Epithelial cell of umbilical artery (primary cell): ENCODE measurements around the gene HRAS. TPM values are rescaled to one million over a fixed set of nuclear protein-coding genes. Genes with fewer than 3 reads are reported as not detected.

Experiments
- total RNA-seq: library from RNA; depleted of rRNA; stranded (reverse); fragments of >200 nt; gene quantifications from 2 replicates; pipeline ENCODE4 v1.2.3, GENCODE V29; 2014

The HRAS gene
- 43.0 and 67.2 TPM in 2 replicates for total RNA-seq

DNA sequence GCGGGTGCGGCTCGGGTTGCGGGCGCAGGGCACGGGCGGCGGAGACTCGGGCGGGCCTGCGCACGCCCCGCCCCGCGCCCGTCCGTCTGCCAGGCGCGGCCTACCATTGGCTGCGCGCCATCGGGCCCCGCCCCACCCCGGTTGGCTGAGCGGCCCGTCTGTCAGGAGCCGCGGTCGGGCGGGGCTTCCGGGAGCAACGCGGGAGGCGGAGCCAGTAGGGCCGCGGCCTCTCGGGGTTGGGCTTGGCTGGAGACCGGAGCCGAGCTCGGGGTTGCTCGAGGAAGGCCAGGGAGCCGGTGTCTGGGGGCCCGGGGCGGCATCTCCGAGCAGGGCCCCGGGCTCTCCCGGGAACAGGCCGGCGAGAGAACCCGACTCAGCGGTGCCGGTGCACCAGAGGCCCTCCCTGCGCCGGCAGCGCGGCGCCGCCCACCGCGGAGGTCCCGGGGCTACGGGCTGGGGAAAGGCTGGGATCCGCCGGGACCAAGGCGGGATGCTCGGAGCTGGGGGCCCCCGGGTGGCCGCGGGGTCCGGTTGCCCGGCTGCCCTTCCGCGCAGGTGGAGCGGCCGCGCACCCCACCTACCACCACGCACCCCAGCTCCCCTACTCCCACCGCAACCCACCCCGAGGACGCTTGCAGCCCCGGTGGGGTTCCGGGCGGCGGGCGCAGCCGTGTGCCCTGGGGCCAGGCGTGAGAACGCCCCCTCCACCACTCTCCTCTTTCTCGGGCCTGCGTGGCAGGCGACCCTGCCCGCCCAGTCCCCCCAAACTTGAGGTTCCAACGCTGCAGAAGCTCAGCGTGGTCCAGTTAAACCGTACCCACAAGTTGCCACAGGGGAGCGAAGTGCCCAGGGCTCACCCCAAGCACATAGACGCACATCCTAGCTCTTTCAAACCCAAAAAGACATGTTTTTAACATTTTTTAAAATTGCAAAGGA, at the start of gene HRAS:
HRAS (minus strand) TSS at position 58 of the 936 bp plus-strand sequence.

DNA sequence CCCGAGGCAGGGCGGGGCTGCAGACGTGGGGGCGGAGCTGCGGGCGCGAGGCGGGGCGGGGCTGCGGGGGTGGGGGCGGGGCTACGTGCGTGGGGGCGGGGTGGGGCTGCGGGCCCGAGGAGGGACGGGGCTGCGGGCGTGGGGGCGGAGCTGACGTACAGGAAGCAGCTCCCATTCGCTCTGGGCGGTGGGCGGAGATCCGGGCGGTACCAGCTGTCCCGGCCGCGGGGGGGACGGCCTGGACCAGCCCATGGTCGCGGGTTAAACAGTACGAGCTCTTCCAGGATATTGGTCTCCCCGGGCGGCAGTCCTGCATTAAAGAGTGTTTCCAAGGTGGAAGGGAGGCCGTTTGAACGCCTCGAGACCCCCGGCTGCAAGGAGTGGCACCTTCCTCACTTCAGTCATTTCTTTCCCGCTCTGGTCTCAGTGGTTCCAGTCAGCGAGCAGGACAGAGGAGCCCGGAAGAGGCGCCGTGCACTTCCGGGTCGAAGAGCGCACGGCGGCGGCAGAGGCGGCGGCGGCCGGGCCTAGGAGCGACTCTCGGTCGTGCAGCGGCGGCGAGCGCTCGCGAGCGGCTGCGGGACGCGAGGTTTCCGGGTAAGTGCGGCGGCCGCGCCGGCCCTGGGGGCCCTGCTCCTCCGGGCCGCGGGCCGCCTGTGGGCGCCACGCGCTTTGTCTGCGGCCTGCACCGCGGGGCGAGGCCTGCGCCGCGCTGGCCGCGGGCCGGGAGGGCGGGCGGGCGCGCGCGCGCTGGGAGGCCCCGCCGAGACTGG, 40.8 kb upstream of the HRAS start, which contains the start of gene PHRF1:
PHRF1 (plus strand) TSS at position 475 of the 773 bp plus-strand sequence. CDS start 5,043 bp downstream, outside the sequence.

DNA sequence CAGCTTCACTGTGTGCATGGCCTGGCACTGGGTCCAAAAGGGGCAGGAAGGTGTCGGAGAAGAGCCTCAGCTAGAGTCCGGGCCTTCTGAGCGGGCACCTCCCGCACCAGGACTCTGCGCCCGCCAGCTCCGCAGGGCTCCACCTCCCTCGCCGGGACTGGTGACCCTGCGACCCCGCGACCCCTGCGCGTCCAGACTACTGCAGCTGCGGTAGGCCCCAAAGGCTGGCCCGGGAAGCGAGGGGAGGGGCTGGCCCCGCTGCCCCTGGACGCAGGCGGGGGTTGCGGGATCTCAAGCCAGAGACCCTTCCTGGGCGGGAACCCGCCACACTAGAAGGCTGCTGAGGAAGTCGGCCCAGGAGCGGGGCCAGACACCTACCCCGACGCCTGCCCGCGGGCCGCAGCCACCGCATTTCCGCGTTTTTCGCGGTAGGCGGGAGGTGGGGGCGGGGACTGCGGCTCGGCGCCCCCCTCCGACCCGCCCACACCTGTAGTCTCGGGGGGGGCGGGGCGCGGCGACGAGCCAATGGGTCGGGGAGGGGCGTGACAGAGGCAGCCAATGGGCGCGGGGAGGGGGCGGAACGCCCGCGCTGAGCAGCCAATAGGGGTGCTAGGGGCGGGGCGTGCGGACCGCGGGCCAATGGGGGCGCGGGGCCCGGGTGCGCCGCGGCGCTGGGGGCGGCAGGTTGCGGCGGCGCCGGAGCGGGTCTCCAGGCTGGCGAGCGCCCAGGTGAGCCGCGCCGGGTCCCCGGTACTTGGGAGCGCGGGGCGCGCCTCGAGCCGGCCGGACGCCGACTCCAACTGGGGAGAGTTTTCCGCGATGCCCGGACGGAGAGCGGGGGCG, 25.1 kb upstream of the HRAS start, which contains the start of the genes LMNTD2 and RASSF7:
LMNTD2 (minus strand) TSS at position 434 of the 843 bp plus-strand sequence; CDS start at position 412, 22 bp downstream.
RASSF7 (plus strand) TSS at position 666 of the 843 bp plus-strand sequence. CDS start 799 bp downstream, outside the sequence.

DNA sequence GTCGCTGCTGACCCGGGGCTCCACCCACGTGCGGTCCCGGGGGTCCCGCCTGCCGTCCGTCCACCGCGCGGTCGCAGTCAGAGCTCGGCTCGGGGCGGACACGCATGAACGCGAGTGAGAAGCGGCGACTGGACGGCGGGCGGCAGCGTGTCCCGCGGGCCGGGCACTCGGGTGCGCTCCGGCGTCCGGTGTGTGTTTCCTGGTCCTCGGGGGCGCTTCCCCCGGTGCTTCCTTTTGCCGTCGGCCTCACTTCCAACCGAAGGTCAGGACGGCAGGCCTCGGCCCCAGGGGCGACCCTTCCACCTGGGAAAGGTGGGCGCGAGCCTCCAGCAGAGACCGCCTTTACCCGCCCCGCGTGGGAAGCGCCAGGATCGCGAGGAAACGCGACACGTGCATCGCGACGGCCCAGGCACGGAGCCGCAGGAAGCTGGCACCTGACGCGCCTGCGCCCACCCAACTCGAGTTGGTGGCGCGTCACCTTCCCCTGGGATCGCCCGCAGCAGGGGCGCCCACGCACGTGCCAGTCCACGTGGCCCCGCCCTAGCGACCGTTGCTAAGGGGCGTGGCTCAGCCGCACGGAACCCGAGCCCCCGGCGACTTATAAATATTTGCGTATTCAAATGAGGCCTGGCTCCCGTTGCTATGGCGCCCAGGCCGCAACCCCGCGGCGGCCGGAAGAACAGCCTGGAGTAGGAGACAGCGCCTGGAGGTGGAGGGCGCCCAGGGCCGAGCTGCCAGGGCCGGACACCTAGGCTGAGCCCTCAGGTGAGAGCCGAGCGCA, 1.7 kb upstream of the HRAS start, which contains the start of gene LRRC56:
LRRC56 (plus strand) TSS at position 687 of the 781 bp plus-strand sequence. CDS start 3,158 bp downstream, outside the sequence.

DNA sequence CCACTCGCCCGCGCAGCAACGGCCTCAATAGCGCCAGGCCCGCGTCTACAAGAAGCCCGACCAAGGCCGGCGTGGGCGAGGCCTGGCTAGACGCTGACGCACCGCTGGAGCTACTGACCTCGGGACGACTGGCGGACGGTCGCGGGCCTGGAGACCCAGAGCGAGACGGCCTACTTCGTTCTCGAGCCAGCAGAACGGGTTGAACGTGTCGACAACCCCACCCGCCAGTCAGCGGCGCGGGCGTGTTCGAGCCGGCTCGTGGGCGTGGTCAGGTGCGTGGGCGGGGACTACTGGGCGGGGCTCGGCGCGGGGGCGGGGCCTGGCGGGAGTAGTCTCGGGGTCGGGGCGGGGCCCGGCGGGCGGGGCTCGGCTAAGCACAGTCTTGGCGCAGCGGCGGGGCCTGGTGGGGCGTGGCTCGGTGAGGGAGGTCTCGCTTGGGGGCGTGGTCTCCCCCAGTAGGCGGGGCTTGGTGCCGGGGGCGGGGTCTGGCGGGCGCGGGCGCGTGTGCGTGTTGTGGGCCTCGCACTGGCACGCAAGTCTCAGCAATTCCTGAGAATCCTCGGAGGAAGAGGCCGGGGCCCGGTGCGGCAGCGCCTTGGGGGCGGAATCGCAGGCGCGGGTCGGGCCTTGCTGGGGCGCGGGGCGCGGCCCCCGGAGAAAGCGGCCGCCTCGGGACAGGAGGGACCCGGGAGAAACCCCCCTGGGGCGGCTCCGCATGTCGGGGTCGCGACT, 28.2 kb downstream of the HRAS start, which contains the start of gene RNH1:
RNH1 (minus strand) TSS at position 248 of the 732 bp plus-strand sequence. CDS start 5,080 bp downstream, outside the sequence.

Other genes with a start within 250 kb of the HRAS start
- gene PGGHG, start 246.4 kb downstream of the HRAS start, total RNA-seq, result 10.4 and 10.8 TPM in 2 replicates
- not detected in 2 replicates for gene IFITM5, start 236.1 kb downstream of the HRAS start, total RNA-seq
- gene IFITM2, start 227.8 kb downstream of the HRAS start, total RNA-seq, result 24.0 and 41.9 TPM in 2 replicates
- 18.5 and 92.6 TPM in 2 replicates for gene IFITM1, start 221.5 kb downstream of the HRAS start, total RNA-seq
- 25.3 and 49.7 TPM in 2 replicates for gene IFITM3, start 214.7 kb downstream of the HRAS start, total RNA-seq
- gene B4GALNT4, start 166.1 kb downstream of the HRAS start, total RNA-seq, result 0.46 and 7.8 TPM in 2 replicates
- gene PKP3, start 141.4 kb downstream of the HRAS start, total RNA-seq, result 0.15 and 0.32 TPM in 2 replicates
- gene SIGIRR, start 120.6 kb downstream of the HRAS start, total RNA-seq, result 28.1 and 43.2 TPM in 2 replicates
- gene ANO9, start 93.6 kb downstream of the HRAS start, total RNA-seq, result not detected in 2 replicates
- gene PTDSS2, start 85.3 kb downstream of the HRAS start, total RNA-seq, result 29.9 and 30.2 TPM in 2 replicates
- 167 and 236 TPM in 2 replicates for gene RNH1, start 28.3 kb downstream of the HRAS start, total RNA-seq
- gene LRRC56, start 2.0 kb upstream of the HRAS start, total RNA-seq, result 0.30 and 0.32 TPM in 2 replicates
- 0.30 and 0.65 TPM in 2 replicates for gene LMNTD2, start 25.2 kb upstream of the HRAS start, total RNA-seq
- 10.2 and 14.3 TPM in 2 replicates for gene RASSF7, start 25.4 kb upstream of the HRAS start, total RNA-seq
- 24.5 and 26.0 TPM in 2 replicates for gene PHRF1, start 40.9 kb upstream of the HRAS start, total RNA-seq
- 11.0 and 71.6 TPM in 2 replicates for gene IRF7, start 80.4 kb upstream of the HRAS start, total RNA-seq
- not detected in 2 replicates for gene CDHR5, start 89.4 kb upstream of the HRAS start, total RNA-seq
- gene SCT, start 91.6 kb upstream of the HRAS start, total RNA-seq, result not detected in 2 replicates
- gene DRD4, start 101.7 kb upstream of the HRAS start, total RNA-seq, result not detected in 2 replicates
- 34.8 and 38.7 TPM in 2 replicates for gene DEAF1, start 159.6 kb upstream of the HRAS start, total RNA-seq
- 7.8 and 11.7 TPM in 2 replicates for gene TMEM80, start 160.2 kb upstream of the HRAS start, total RNA-seq
- gene EPS8L2, start 170.7 kb upstream of the HRAS start, total RNA-seq, result 2.3 and 2.9 TPM in 2 replicates
- gene TALDO1, start 211.9 kb upstream of the HRAS start, total RNA-seq, result 200 and 226 TPM in 2 replicates
- gene GATD1, start 241.9 kb upstream of the HRAS start, total RNA-seq, result 16.9 and 23.3 TPM in 2 replicates